ENCODE results near the gene UCK2.

Gene UCK2

GRCh38 chr1:165905853-165906252, 78.4 kb downstream of the UCK2 start:
- DNase-seq, result no peak

DNA sequence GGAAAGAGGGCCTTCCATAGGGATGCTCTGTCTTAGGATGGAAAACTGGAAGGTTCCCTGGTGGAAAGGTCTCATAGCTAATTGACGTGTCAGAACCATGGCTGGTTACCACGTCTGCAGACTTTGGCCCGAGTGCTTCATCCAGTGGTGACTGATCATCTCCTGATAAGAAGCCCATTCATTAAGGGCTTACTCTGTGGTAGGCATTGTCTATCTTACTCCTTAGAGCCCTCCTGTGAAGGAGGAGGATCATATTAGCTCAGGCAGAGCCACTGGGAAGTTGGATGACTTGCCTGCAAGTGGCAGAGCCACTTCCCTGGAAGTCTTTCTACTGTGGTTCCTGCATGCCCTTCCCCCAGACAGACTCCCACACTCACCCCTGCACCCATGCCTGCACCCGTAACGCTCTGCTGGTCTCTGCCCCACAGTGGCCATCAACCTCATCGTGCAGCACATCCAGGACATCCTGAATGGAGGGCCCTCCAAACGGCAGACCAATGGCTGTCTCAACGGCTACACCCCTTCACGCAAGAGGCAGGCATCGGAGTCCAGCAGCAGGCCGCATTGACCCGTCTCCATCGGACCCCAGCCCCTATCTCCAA, 79.9 kb downstream of the UCK2 start:
- DNase-seq, result no peak

DNA sequence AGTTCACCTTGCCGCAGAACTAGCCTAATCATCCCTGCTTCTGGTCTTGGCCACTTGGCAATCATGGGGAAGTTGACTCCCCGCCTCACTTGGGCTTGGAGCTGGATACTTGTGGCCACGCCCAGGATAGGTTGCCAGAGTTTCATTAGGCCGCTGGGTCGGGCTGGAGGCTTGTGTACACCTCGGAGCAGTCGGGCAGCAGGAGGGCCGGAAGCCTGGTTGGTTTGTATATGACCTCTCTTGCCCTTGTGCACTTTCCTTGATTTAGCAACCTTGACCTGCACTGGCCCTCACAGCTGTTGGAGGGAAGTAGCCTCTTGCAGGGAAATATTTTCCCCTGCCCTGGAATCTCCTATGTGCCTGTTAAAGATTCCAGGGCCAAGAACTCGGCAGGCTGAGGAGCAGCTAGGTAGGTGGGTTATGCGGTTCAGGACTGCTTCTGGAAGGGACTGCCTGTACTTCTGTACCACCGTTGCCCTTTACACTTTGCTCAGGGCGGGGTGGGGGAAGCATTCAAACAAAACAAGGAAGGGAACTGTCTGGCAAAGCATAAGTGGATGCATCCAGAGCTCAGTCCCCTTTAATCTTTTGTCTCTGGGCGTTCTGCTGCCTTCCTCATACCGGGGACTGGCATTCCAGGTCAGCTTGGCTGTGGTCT, 83.5 kb downstream of the UCK2 start:
- DNase-seq, result no peak

DNA sequence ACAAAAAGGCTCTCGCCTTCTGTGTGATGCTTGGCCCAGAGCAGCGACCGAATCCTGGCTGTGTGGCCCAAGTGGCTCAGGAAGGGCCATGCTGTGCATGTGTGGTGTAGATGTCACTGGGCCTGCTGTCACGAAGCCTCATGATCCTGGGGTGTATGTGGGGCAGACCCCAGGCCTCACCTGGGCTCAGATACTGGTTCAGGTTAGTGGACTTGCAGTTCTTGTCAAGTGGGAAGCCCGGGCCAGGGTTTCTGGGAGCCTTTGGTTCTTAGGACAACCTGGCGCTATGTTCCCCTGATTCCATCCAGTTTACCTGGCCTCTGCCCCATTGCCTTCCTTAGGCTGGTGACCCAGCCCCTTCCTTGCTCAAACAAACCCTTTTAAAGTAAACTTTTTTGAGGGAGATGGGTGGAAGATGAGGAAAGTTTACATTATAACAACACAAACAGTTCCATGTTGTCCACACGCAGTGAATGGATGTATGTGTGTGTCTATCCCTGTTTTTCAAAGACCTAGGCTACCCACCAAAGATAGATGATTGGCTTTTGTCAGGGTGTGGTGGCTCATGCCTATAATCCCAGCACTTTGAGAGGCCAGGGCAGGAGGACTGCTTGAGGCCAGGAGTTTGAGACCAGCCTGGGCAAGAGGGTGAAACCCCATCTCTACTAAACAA, 84.3 kb downstream of the UCK2 start:
- no peak for DNase-seq

- no peak for DNase-seq
Observed at GRCh38 chr1:165912638-165913037, 85.2 kb downstream of the UCK2 start.

DNA sequence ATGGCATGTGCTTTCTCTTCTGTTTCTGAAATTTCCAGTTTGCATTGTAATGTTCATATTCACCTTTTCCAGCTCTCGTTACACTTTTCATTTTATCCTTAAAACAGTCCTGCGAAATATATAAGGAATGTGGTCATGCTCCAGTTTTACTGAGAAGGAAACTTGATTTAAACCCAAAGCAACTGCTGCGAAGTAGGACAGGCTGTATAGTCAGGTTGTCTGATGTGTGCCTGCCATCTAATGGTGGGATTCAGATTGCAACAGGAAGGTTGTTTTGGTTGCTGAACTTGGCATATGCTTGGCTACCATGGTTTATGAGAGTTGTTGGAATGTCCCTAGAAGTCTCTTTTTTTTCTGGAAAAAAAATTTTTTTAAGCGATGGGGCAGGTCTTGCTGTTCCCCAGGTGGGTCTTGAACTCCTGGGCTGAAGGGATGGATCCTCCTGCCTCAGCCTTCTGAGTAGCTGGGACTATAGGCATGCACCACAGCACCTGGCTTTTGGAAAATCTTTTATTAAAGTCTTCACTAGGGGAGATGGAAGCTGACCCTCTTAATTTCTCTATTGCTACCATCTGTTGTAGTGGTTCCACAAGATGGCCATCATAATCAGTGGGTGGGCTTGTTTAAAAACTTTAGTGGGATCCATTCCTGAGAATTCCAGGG, 86.9 kb downstream of the UCK2 start:
- DNase-seq, result peak; percentile 60 to 88 (median 75)

DNA sequence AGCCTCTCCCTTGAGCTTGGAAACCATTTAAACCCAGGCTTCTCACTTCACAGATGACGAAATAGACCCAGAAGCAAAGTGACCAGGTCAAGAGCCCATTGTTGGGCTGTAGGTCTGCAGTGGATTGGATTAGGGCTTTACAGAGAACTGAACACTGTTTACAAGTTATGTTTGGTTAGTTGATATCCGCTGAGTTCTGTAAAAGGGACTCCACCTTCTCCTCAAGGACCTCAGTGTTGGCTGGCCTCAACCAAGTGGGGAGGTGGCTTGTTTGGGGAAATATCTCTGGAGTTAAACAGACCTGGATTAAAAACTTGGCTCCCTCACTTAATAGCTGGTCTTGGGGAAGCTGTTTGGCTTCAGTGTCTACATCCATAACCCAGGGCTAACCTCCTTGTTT, 88.1 kb downstream of the UCK2 start:
- no peak for DNase-seq

DNA sequence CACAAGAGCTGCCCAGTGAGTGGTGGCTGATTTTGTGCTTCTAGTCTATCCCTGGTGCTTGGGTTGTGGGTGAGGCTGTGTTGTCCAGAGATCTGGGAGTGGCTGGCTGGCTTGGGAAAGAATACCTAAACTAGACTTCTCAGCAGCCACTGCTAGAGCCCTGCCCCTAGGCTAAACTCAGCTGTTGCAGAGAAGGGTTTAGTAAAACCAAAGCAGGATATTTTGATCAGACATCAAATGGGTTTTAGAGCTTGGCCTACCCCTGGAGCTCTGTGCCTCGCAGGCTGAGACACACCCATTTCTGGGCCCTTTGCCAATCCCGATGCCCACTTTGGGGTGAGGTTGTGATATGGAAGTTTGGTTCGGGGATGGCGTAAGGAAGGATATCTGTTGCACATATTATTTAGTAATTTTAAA, 88.5 kb downstream of the UCK2 start:
- no peak for DNase-seq

GRCh38 chr1:165917166-165917565, 89.8 kb downstream of the UCK2 start:
- no peak for DNase-seq

- no peak for DNase-seq
Observed at GRCh38 chr1:165924117-165924516, 96.7 kb downstream of the UCK2 start.

DNA sequence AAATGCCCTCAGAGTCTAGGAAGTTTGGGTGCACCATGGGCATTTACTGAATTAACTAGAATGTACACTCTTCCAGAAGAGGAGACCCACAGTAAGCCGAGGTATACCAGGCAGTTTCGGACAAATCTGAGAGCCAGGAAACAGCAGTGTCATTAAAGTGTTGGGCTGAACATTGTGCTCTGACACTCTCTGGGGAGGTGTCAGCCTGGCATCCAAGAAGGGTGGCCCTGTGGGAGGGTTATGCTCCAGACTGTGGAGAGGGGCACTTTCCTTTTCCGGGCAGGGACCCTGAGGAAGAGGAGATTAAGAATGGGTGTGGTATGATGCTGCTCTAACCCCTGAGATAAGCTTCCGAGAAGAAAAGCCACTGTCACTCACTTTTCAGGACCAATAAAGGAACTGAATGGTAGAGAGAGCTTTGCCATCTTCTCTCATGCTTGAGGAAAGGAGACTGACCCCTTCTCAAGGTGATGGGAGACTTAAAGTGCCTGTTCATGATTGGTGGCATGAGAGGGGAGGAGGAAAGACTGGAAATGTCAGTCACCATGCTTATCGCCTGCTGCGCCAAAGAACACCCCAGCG, 98.2 kb downstream of the UCK2 start:
- DNase-seq, result no peak

DNA sequence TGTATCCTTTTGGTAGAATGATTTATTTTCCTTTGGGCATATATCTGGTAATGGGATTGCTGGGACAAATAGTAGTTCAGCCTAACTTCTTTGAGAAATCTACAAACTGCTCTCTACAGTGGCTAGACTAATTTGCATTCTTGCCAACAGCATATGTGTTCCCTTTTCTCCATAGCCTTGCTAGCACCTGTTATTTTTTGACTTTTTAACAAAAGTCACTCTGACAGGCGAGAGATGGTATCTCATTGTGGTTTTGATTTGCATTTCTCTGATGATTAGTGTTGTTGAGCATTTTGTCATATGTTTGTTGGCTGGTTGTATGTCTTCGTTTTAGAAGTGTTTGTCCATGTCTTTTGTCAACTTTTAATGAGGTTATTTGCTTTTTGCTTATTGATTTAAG, 99.8 kb downstream of the UCK2 start:
- no peak for DNase-seq

GRCh38 chr1:165928075-165928731, 100.8 kb downstream of the UCK2 start:
- DNase-seq, result peak; percentile 34 to 84 (median 81)

DNA sequence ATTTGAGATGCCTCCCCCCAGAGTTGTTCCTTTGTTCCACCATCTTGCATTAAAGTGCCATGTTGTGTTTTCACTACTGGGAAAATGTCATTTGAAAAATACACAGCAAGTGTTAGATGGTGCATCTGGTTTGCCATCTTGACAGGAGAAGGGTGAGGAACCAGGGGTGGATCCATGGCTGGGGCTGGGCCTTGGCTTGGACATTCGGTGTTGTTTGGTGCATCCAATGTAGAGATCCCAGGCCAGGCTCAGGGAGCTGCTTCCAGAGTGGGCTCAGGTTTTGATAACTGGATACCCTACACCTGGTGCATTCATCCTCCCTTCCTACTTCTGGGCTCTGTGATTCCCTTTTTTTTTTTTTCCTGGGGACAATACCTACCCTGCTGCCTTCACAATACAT, 103.5 kb downstream of the UCK2 start:
- no peak for DNase-seq

DNA sequence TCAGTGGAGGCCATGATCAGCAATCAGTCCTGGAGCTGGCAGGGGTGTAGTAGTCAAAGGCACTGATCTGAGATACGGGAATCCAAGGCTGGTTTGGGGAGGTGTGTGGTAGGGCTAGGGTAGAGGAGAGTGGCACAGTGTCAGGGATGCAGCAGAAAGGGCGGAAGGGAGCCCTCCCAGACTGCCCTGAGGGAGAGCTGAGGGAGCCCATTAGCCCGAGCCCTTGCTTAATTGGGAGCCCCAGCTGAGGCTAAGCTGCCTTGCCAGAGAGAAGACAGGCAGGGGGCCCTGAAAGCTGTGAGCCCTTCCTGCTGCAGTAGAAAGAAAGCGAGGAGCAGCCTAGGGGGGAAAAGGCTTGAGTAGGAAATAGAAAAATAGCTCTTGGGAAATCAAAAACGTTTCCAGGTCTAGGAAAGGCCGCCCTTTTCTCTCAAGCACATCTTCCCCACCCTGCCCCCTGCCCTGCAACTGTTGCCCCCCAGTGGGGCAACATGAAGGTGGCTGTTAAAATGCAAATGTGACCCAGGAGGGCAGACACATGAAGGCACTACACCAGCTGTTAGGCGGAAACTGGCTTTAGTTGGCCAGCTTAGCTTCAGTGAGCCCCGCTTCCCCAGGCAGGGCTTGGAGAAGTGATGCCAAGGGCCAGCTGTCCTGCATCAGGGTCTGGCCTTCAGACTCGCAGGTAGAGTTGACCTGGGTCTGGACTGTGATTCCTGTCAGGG, 106.2 kb downstream of the UCK2 start:
- DNase-seq, result no peak

GRCh38 chr1:165936542-165936941, 109.1 kb downstream of the UCK2 start:
- no peak for DNase-seq

DNA sequence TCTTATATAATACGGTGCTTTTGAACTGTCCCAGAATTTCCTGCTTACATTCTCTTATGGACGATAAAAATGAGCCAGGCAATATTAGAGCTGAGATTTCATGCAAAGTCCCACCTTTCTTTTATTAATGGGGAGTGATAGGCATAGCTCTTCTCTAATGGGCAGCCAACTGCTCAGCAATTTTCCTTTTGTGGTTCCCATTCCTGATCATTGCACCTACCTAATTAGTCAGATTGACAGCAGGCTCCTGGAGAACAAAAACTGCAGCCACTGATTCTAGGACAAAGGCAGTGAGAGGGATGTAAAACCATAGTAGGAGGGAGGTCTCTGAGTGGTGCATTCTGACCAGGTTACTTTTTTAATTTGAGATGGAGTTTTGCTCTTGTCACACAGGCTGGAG, 110.4 kb downstream of the UCK2 start:
- DNase-seq, result peak in 1 of 3 experiments; percentile 11

GRCh38 chr1:165938844-165939243, 111.4 kb downstream of the UCK2 start:
- no peak for DNase-seq

DNA sequence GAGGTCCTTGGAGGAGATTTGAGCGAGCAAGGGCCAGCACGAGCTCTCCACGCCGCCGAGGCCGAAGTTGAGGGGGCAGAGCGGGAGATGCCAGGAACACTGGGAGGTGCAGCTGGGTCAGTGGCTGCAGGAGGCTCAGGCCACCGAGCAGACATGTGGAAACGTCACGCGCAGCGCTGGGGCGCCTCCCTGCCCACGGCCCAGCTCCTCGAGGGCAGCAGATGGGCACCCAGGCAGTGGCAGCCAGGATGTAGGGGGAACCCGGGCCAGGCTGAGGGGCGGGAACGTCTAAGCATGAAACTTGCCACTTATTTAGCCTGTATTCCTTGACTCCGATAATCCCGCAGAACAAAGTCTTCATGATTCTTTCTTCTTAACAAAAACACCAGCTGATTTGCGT, 114.1 kb downstream of the UCK2 start:
- DNase-seq, result no peak

DNA sequence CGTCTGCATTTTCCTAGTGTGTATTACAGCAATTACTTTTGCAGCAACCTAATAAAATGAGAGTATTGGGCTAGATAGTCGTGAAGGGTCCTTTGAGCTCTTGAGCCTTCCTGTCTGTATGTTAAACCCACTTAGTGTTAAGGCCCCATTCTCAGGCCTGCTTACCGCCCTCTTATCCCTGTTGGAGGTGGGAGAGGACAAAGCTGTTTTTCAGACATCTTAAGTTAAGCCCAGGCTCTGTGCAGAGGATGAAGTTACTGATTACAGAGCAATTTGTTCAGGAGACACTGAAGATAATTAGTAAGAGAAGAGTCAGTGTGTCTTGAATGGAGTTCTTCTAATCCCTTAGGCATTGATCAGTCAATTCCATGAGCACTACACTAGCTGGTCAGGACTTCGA, 114.6 kb downstream of the UCK2 start:
- DNase-seq, result peak in 1 of 3 experiments; percentile 16

- no peak for DNase-seq
Observed at GRCh38 chr1:165942927-165943597, 115.6 kb downstream of the UCK2 start.

- DNase-seq, result no peak
Observed at GRCh38 chr1:165945911-165946310, 118.5 kb downstream of the UCK2 start.
